ENCODE results near the gene ZNF682. TPM values are rescaled to one million over a fixed set of nuclear protein-coding genes. Genes with fewer than 3 reads are reported as not detected.

Gene ZNF682
- 12.9 TPM for total RNA-seq

GRCh38 chr19:20039203-20039723 lies at the start of gene ZNF682:
ZNF682 (minus strand) TSS chr19:20039505; CDS start chr19:20039345, 160 bp downstream.

DNA sequence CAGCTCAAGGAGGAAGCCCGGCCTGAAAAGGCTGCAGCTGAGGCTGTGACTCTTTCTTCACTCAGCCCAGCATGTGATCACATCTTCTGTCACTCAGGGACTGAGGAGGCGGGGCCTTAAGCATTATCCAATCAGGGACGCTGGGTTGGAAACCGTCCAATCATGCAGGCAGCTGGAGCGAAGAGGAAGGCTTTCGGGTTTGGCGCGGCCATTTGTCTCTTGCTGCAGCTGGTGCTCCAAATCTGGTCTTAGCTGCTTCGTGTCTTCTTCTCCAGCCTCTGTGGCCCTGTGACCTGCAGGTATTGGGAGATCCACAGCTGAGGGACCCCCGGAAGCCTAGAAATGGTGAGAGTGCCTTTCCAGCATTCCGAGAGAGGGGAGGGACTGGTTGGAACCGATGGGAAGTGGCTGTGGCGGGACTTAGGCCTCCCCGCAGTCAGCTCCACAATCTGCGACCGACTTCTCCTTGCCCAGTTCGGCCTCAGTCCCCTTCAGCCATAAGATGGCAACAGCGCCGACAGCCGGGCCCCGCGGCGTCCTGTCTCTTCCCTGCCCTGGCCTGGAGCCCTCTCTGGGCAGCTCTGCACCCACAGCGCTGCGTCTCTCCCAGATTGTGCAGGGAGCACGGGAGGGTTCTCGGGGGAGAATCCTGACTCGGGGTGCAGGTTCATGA lies 38.6 kb upstream of the ZNF682 start, which contains the start of gene ZNF90:
Gene ZNF90, plus strand, starts transcription at position 210 of the 673 bp plus-strand sequence. Its CDS starts 133 bp downstream, at position 343.

Small RNA genes within 50 kb of the gene (small RNA-seq; reads per million reads assigned to genes)
- gene AC006539.3, result not detected

Other genes starting within 250 kb of the ZNF682 start
- gene ZNF506, start 217.8 kb downstream of the ZNF682 start, total RNA-seq, result 51.7 TPM
- 30.9 TPM for gene ZNF253, start 173.6 kb downstream of the ZNF682 start, total RNA-seq
- gene ZNF93, start 138.6 kb downstream of the ZNF682 start, total RNA-seq, result 18.2 TPM
- gene ZNF90, start 38.5 kb upstream of the ZNF682 start, total RNA-seq, result 3.9 TPM
- 9.7 TPM for gene ZNF486, start 127.7 kb upstream of the ZNF682 start, total RNA-seq